ENCODE results near the gene SMIM35. TPM values are rescaled to one million over a fixed set of nuclear protein-coding genes. Genes with fewer than 3 reads are reported as not detected.

SMIM35 gene
- total RNA-seq, 3 donors from 2014 or later (not counting 1 experiment from before 2014, with no cell fraction given) = 0.30 to 0.68 (median 0.33) TPM

GRCh38 chr11:118080296-118080695 lies 6.5 kb downstream of the SMIM35 start:
- Histone ChIP-seq H3K27me3 (ENCODE audit: control insufficient read depth, insufficient read depth, low read length) (no peaks in the 10 kb centered on the region), H3K4me1 (ENCODE audit: control insufficient read depth, insufficient read depth, low read length) (peaks cover 14% of the 10 kb centered on the region), H3K36me3 (ENCODE audit: control insufficient read depth, insufficient read depth, low read length) (no peaks in the 10 kb centered on the region), H3K9me3 (ENCODE audit: control insufficient read depth, insufficient read depth, low read length) (no peaks in the 10 kb centered on the region), H3K4me3 (ENCODE audit: low read length) (no peak overlapping the region), H3K27ac (ENCODE audit: low read length) (no peak overlapping the region)
- H3K4me3 Mint-ChIP-seq = no peak overlapping the region
- TF ChIP-seq CTCF (IDR thresholded peaks at IDR 0.05) = no peak
- H3K4me1 Mint-ChIP-seq = peaks cover 0 to 6% of the 10 kb centered on the region in 2 donors
- peaks cover 0 to 4% of the 10 kb centered on the region in 2 donors for H3K27me3 Mint-ChIP-seq (ENCODE audit: low read depth in 2 of 2)
- intact Hi-C loops (cut with micrococcal nuclease) = no loop called here
- WGBS (ENCODE audit: insufficient coverage) = 85% methylated on average over 5 of the region's 5 CpGs
- ATAC-seq (no peak), DNase-seq (no peak)
- H3K27ac Mint-ChIP-seq = no peak overlapping the region
- H3K36me3 Mint-ChIP-seq = no peaks in the 10 kb centered on the region
- H3K9me3 Mint-ChIP-seq = no peaks in the 10 kb centered on the region

DNA sequence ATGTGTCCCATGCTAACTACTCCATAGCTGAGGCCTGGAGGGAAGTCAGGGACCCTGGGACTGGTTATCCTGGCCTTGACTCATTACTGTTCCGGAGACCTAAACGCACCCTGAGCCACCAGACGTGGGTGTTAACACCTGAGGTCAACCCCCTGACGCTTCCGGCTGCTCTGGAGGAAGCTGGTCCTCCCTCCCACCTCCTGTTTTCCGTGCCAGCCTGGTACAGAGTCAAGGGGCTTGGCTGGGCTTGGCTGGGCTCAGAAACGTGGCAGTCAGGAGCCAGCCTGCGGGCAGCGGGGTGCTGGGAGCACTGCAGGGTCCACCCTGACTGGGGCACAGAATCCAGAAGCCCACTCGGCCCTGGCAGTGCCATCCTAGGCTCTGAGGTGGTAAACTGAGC lies 7.3 kb downstream of the SMIM35 start:
- no peaks in the 10 kb centered on the region for H3K27me3 ChIP-seq (ENCODE audit: control insufficient read depth, insufficient read depth, low read length)
- intact Hi-C loops (cut with micrococcal nuclease) = no loop called here
- no peak overlapping the region for H3K27ac Mint-ChIP-seq
- H3K27me3 Mint-ChIP-seq (ENCODE audit: low read depth in 2 of 2) = peaks cover 0 to 6% of the 10 kb centered on the region in 2 donors
- H3K9me3 Mint-ChIP-seq = no peaks in the 10 kb centered on the region
- H3K9me3 ChIP-seq (ENCODE audit: control insufficient read depth, insufficient read depth, low read length) = no peaks in the 10 kb centered on the region
- H3K36me3 Mint-ChIP-seq = no peaks in the 10 kb centered on the region
- DNase-seq (peak in 1 of 2 donors; percentile 37), ATAC-seq (no peak)
- WGBS (ENCODE audit: insufficient coverage) = 82% methylated on average over 10 of the region's 10 CpGs
- H3K4me3 ChIP-seq (ENCODE audit: low read length) = no peak overlapping the region
- H3K4me1 ChIP-seq (ENCODE audit: control insufficient read depth, insufficient read depth, low read length) = peaks cover 14% of the 10 kb centered on the region
- peaks cover 0 to 6% of the 10 kb centered on the region in 2 donors for H3K4me1 Mint-ChIP-seq
- H3K27ac ChIP-seq (ENCODE audit: low read length) = no peak overlapping the region
- no peak for TF ChIP-seq CTCF (IDR thresholded peaks at IDR 0.05)
- no peak overlapping the region for H3K4me3 Mint-ChIP-seq
- no peaks in the 10 kb centered on the region for H3K36me3 ChIP-seq (ENCODE audit: control insufficient read depth, insufficient read depth, low read length)

DNA sequence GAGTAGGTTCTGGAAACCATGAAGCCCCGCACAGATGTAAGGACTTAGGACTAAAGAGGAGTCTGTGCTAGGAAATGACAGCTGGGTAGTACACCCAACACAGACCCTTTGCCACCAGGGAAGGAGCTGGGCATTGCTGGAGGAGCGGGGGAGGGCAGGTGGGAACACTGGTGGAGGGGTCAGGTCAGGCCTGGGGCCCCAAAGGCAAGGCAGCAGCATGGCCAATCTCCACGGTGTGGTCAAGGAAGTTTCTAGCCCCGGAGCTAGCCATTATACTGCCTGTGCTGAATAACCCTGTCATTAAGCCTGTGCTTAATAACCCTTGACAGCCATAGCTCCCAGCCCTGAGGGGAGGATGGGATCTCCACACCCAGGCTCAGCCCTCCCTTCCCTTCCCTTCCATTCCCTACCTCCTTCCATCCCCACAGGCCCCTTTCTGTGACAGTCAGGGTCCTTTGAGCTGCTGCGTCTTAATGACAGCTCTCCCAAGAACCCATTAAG lies 7.8 kb downstream of the SMIM35 start:
- no peak for TF ChIP-seq CTCF (IDR thresholded peaks at IDR 0.05)
- intact Hi-C loops (cut with micrococcal nuclease) = no loop called here
- Histone ChIP-seq H3K4me1 (ENCODE audit: control insufficient read depth, insufficient read depth, low read length) (peaks cover 14% of the 10 kb centered on the region), H3K27me3 (ENCODE audit: control insufficient read depth, insufficient read depth, low read length) (no peaks in the 10 kb centered on the region), H3K36me3 (ENCODE audit: control insufficient read depth, insufficient read depth, low read length) (no peaks in the 10 kb centered on the region), H3K9me3 (ENCODE audit: control insufficient read depth, insufficient read depth, low read length) (no peaks in the 10 kb centered on the region), H3K27ac (ENCODE audit: low read length) (no peak overlapping the region), H3K4me3 (ENCODE audit: low read length) (no peak overlapping the region)
- Mint-ChIP-seq H3K9me3 (no peaks in the 10 kb centered on the region), H3K36me3 (no peaks in the 10 kb centered on the region), H3K27me3 (ENCODE audit: low read depth in 2 of 2) (peaks cover 0 to 9% of the 10 kb centered on the region in 2 donors), H3K4me1 (peaks cover 0 to 6% of the 10 kb centered on the region in 2 donors), H3K27ac (no peak overlapping the region), H3K4me3 (no peak overlapping the region)
- DNase-seq = no peak
- 90% methylated on average over 5 of the region's 5 CpGs for WGBS (ENCODE audit: insufficient coverage)
- no peak for ATAC-seq

DNA sequence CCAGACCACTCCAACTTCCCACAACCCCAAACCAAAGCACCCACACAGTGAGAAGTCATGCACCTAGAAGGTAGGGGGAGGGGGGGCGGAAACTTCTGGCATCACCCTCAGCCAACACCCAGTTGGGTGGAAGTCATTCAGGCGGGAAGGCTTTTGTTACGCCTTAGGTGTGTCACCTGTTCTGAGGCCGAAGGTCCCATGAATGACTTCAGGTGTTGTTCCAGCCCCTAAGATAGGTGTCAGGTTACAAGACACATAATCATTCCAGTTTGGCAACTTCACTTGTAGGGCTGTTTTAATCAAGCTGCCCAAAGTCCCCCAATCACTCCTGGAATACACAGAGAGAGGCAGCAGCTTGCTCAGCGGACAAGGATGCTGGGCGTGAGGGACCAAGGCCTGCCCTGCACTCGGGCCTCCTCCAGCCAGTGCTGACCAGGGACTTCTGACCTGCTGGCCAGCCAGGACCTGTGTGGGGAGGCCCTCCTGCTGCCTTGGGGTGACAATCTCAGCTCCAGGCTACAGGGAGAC lies 9.9 kb downstream of the SMIM35 start, which contains the start of gene TMPRSS4:
TSS of gene TMPRSS4 (plus strand) at position 325 of the 528 bp plus-strand sequence. CDS start 225 bp downstream, outside the sequence.
- H3K36me3 ChIP-seq (ENCODE audit: control insufficient read depth, insufficient read depth, low read length) = no peaks in the 10 kb centered on the region
- no peak for ATAC-seq
- Mint-ChIP-seq H3K36me3 (no peaks in the 10 kb centered on the region), H3K27ac (no peak within 1 kb of the TSS), H3K27me3 (ENCODE audit: low read depth in 2 of 2) (peaks cover 0 to 10% of the 10 kb centered on the region in 2 donors), H3K4me1 (peaks cover 0 to 6% of the 10 kb centered on the region in 2 donors), H3K4me3 (no peak within 1 kb of the TSS), H3K9me3 (no peaks in the 10 kb centered on the region)
- no peak for TF ChIP-seq CTCF (IDR thresholded peaks at IDR 0.05)
- peaks cover 14% of the 10 kb centered on the region for H3K4me1 ChIP-seq (ENCODE audit: control insufficient read depth, insufficient read depth, low read length)
- intact Hi-C loops (cut with micrococcal nuclease) = no loop called here
- 93% methylated on average over 6 of the region's 7 CpGs for WGBS (ENCODE audit: insufficient coverage)
- no peak for DNase-seq
- no peak within 1 kb of the TSS for H3K27ac ChIP-seq (ENCODE audit: low read length)
- H3K9me3 ChIP-seq (ENCODE audit: control insufficient read depth, insufficient read depth, low read length) = no peaks in the 10 kb centered on the region
- no peak within 1 kb of the TSS for H3K4me3 ChIP-seq (ENCODE audit: low read length)
- H3K27me3 ChIP-seq (ENCODE audit: control insufficient read depth, insufficient read depth, low read length) = no peaks in the 10 kb centered on the region

All from natural killer cell (primary cell).